HEK293 (cell line): Measurements from ENCODE around the gene STARD5.

Source experiments
- EGR2 ChIP-seq: fragments of 450-650 bp; formaldehyde crosslinking; IDR thresholded peaks from 2 replicates; pipeline ENCODE4 v1.5.1; 2016; ENCODE audit warnings: low read depth, missing biosample characterization, missing genetic modification characterization
- GLIS2 ChIP-seq: fragments of 450-650 bp; formaldehyde crosslinking; IDR thresholded peaks from 2 replicates; pipeline ENCODE4 v1.5.1; 2016; ENCODE audit warnings: missing biosample characterization, missing genetic modification characterization
- MEIS1 ChIP-seq: sonication (generic); formaldehyde crosslinking; IDR thresholded peaks from 2 replicates; pipeline ENCODE4 v1.8.1; 2022; ENCODE audit warnings: missing genetic modification reagents, mild to moderate bottlenecking, borderline replicate concordance
- SP2 ChIP-seq: fragments of 450-650 bp; formaldehyde crosslinking; IDR thresholded peaks from 2 replicates; pipeline ENCODE4 v1.5.1; 2016; ENCODE audit warnings: missing biosample characterization, missing genetic modification characterization
- SP3 ChIP-seq: fragments of 450-650 bp; formaldehyde crosslinking; IDR thresholded peaks from 2 replicates; pipeline ENCODE4 v1.5.1; 2016; ENCODE audit warnings: missing biosample characterization, missing genetic modification characterization
- ZEB2 ChIP-seq: fragments of 450-650 bp; formaldehyde crosslinking; IDR thresholded peaks from 2 replicates; pipeline ENCODE4 v1.5.1; 2016; ENCODE audit warnings: missing biosample characterization, missing genetic modification characterization
- ZNF112 ChIP-seq: fragments of 450-650 bp; formaldehyde crosslinking; IDR thresholded peaks from 2 replicates; pipeline ENCODE4 v1.5.0; 2017; ENCODE audit warnings: missing biosample characterization, missing genetic modification characterization
- ZNF138 ChIP-seq: fragments of 450-650 bp; formaldehyde crosslinking; IDR thresholded peaks from 2 replicates; pipeline ENCODE4 v1.5.1; 2016; ENCODE audit warnings: missing biosample characterization, missing genetic modification characterization, borderline replicate concordance
- ZNF23 ChIP-seq: fragments of 450-650 bp; formaldehyde crosslinking; IDR thresholded peaks from 2 replicates; pipeline ENCODE4 v1.5.1; 2016; ENCODE audit warnings: missing biosample characterization, missing genetic modification characterization, borderline replicate concordance
- ZNF311 ChIP-seq: fragments of 450-650 bp; formaldehyde crosslinking; IDR thresholded peaks from 2 replicates; pipeline ENCODE4 v1.5.1; 2017; ENCODE audit warnings: missing biosample characterization, missing genetic modification characterization, borderline replicate concordance
- ZNF394 ChIP-seq: fragments of 450-650 bp; formaldehyde crosslinking; IDR thresholded peaks from 2 replicates; pipeline ENCODE4 v1.5.1; 2016; ENCODE audit warnings: missing biosample characterization, missing genetic modification characterization, mild to moderate bottlenecking, moderate library complexity, borderline replicate concordance
- ZNF501 ChIP-seq: fragments of 450-650 bp; formaldehyde crosslinking; IDR thresholded peaks from 2 replicates; pipeline ENCODE4 v1.5.1; 2016; ENCODE audit warnings: missing biosample characterization, missing genetic modification characterization
- ZNF530 ChIP-seq: fragments of 450-650 bp; formaldehyde crosslinking; IDR thresholded peaks from 2 replicates; pipeline ENCODE4 v1.5.1; 2016; ENCODE audit warnings: low read depth, missing biosample characterization, missing genetic modification characterization
- ZNF549 ChIP-seq: fragments of 450-650 bp; IDR thresholded peaks from 2 replicates; pipeline ENCODE4 v1.5.1; 2018; ENCODE audit warnings: missing biosample characterization, missing genetic modification characterization, mild to moderate bottlenecking, inconsistent platforms, moderate library complexity
- ZNF670 ChIP-seq: fragments of 450-650 bp; formaldehyde crosslinking; IDR thresholded peaks from 2 replicates; pipeline ENCODE4 v1.5.1; 2016; ENCODE audit warnings: missing biosample characterization, missing genetic modification characterization, low read depth
- ZNF747 ChIP-seq: fragments of 450-650 bp; formaldehyde crosslinking; IDR thresholded peaks from 2 replicates; pipeline ENCODE4 v1.5.1; 2016; ENCODE audit warnings: missing biosample characterization, missing genetic modification characterization
- ZNF830 ChIP-seq: fragments of 450-650 bp; IDR thresholded peaks from 2 replicates; pipeline ENCODE4 v1.5.0; 2018; ENCODE audit warnings: missing biosample characterization, missing genetic modification characterization, low read depth, mild to moderate bottlenecking, moderate library complexity
- TF ChIP-seq, protein P1 (sequence below): fragments of 450-650 bp; formaldehyde crosslinking; IDR thresholded peaks from 2 replicates; pipeline ENCODE4 v1.5.1; 2016; ENCODE audit warnings: missing biosample characterization, missing genetic modification characterization
- TF ChIP-seq, protein P2 (sequence below): fragments of 450-650 bp; formaldehyde crosslinking; IDR thresholded peaks from 2 replicates; pipeline ENCODE4 v1.5.1; 2016; ENCODE audit warnings: missing biosample characterization, missing genetic modification characterization
- TF ChIP-seq, protein P3 (sequence below): fragments of 450-650 bp; formaldehyde crosslinking; IDR thresholded peaks from 2 replicates; pipeline ENCODE4 v1.5.1; 2017; ENCODE audit warnings: missing biosample characterization, missing genetic modification characterization
- TF ChIP-seq, protein P4 (sequence below): fragments of 450-650 bp; formaldehyde crosslinking; IDR thresholded peaks from 2 replicates; pipeline ENCODE4 v1.5.1; 2016; ENCODE audit warnings: missing biosample characterization, missing genetic modification characterization, low read depth
- TF ChIP-seq, protein P5 (sequence below): fragments of 450-650 bp; formaldehyde crosslinking; IDR thresholded peaks from 2 replicates; pipeline ENCODE4 v1.5.1; 2016; ENCODE audit warnings: missing biosample characterization, missing genetic modification characterization, borderline replicate concordance
- TF ChIP-seq, protein P6 (sequence below): fragments of 450-650 bp; formaldehyde crosslinking; IDR thresholded peaks from 2 replicates; pipeline ENCODE4 v1.5.1; 2016; ENCODE audit warnings: missing biosample characterization, missing genetic modification characterization
- TF ChIP-seq, protein P7 (sequence below): fragments of 450-650 bp; formaldehyde crosslinking; optimal IDR thresholded peaks from 2 replicates; pipeline ENCODE3; 2016; ENCODE audit warnings: missing biosample characterization, mild to moderate bottlenecking, missing genetic modification characterization

Gene STARD5

DNA sequence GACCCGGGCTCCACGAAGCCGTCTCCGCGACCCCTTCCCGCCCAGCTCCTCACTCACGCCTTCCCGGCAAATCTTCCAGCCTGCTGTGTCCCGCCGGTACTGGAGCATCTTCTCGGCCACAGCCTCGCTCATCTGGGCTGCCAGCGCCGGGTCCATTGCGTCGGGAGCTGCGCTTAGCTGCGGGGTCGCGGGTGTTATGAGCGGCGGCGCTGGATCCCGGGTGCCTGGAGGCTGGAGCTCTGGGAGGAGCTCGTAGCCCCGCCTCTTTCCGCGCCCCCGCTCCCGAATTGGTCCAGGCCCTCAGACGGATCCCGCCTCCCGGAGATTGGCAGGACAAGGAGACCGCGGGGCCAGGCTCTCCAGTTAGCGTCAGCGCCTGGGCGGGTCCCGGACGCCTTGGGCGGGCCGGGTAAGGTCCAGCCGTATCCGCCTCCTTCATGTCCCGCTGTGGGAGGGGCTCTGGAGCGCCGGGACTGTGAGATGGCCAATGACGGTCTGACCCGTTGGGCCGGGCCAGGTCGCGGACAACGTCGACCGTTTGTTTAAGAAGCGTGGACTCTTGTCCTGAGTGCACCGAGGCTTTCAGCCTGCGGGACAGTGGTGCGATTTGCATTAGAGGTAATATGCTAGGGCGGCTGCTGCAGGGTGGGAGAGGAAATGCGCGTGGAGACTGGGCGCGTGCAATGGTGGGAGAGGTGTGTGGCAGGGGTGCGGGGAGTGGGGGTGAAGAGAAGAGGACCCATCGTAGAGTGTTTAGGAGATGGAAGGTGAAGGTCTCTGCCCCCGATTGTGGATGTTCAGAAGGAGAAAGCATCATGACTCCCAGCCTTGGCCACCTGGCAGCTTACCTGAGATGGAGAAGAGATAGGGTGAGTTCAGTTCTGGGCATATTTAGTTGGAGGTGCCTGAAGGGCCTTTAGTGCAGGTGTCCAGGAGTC lies at the start of gene STARD5 (continued):
- TF ChIP-seq ZNF394 (tag by site-specific recombination) (no peak), ZNF747 (tag by site-specific recombination) (no peak), ZNF311 (tag by site-specific recombination) (no peak), MEIS1 (CRISPR knock-in tag) (no peak), ZNF138 (tag by site-specific recombination) (no peak), SP2 (peak; percentile 98), ZNF830 (tag by site-specific recombination) (no peak), EGR2 (tag by site-specific recombination) (no peak), ZNF112 (tag by site-specific recombination) (no peak), ZNF501 (tag by site-specific recombination) (peak; percentile 40; the same call in 1 of the 2 replicates), ZEB2 (no peak), GLIS2 (tag by site-specific recombination) (no peak; the same call in 1 of the 2 replicates), ZNF23 (tag by site-specific recombination) (no peak), SP3 (tag by site-specific recombination) (peak; percentile 89), ZNF549 (tag by site-specific recombination) (0 out of 2 replicates have a peak, but pooled peaks have one; percentile 38), ZNF530 (no peak), ZNF670 (tag by site-specific recombination) (no peak)
- TF ChIP-seq, protein P1, sequence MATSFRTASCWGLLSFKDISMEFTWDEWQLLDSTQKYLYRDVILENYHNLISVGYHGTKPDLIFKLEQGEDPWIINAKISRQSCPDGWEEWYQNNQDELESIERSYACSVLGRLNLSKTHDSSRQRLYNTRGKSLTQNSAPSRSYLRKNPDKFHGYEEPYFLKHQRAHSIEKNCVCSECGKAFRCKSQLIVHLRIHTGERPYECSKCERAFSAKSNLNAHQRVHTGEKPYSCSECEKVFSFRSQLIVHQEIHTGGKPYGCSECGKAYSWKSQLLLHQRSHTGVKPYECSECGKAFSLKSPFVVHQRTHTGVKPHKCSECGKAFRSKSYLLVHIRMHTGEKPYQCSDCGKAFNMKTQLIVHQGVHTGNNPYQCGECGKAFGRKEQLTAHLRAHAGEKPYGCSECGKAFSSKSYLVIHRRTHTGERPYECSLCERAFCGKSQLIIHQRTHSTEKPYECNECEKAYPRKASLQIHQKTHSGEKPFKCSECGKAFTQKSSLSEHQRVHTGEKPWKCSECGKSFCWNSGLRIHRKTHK (tag by site-specific recombination): no peak
- TF ChIP-seq, protein P2, sequence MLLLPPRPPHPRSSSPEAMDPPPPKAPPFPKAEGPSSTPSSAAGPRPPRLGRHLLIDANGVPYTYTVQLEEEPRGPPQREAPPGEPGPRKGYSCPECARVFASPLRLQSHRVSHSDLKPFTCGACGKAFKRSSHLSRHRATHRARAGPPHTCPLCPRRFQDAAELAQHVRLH: no peak
- TF ChIP-seq, protein P3, sequence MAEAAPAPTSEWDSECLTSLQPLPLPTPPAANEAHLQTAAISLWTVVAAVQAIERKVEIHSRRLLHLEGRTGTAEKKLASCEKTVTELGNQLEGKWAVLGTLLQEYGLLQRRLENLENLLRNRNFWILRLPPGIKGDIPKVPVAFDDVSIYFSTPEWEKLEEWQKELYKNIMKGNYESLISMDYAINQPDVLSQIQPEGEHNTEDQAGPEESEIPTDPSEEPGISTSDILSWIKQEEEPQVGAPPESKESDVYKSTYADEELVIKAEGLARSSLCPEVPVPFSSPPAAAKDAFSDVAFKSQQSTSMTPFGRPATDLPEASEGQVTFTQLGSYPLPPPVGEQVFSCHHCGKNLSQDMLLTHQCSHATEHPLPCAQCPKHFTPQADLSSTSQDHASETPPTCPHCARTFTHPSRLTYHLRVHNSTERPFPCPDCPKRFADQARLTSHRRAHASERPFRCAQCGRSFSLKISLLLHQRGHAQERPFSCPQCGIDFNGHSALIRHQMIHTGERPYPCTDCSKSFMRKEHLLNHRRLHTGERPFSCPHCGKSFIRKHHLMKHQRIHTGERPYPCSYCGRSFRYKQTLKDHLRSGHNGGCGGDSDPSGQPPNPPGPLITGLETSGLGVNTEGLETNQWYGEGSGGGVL (tag by site-specific recombination): no peak
- TF ChIP-seq, protein P4, sequence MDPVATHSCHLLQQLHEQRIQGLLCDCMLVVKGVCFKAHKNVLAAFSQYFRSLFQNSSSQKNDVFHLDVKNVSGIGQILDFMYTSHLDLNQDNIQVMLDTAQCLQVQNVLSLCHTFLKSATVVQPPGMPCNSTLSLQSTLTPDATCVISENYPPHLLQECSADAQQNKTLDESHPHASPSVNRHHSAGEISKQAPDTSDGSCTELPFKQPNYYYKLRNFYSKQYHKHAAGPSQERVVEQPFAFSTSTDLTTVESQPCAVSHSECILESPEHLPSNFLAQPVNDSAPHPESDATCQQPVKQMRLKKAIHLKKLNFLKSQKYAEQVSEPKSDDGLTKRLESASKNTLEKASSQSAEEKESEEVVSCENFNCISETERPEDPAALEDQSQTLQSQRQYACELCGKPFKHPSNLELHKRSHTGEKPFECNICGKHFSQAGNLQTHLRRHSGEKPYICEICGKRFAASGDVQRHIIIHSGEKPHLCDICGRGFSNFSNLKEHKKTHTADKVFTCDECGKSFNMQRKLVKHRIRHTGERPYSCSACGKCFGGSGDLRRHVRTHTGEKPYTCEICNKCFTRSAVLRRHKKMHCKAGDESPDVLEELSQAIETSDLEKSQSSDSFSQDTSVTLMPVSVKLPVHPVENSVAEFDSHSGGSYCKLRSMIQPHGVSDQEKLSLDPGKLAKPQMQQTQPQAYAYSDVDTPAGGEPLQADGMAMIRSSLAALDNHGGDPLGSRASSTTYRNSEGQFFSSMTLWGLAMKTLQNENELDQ (tag by site-specific recombination): no peak
- TF ChIP-seq, protein P5, sequence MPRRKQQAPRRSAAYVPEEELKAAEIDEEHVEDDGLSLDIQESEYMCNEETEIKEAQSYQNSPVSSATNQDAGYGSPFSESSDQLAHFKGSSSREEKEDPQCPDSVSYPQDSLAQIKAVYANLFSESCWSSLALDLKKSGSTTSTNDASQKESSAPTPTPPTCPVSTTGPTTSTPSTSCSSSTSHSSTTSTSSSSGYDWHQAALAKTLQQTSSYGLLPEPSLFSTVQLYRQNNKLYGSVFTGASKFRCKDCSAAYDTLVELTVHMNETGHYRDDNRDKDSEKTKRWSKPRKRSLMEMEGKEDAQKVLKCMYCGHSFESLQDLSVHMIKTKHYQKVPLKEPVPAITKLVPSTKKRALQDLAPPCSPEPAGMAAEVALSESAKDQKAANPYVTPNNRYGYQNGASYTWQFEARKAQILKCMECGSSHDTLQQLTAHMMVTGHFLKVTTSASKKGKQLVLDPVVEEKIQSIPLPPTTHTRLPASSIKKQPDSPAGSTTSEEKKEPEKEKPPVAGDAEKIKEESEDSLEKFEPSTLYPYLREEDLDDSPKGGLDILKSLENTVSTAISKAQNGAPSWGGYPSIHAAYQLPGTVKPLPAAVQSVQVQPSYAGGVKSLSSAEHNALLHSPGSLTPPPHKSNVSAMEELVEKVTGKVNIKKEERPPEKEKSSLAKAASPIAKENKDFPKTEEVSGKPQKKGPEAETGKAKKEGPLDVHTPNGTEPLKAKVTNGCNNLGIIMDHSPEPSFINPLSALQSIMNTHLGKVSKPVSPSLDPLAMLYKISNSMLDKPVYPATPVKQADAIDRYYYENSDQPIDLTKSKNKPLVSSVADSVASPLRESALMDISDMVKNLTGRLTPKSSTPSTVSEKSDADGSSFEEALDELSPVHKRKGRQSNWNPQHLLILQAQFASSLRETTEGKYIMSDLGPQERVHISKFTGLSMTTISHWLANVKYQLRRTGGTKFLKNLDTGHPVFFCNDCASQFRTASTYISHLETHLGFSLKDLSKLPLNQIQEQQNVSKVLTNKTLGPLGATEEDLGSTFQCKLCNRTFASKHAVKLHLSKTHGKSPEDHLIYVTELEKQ (tag by site-specific recombination): no peak
- TF ChIP-seq, protein P6, sequence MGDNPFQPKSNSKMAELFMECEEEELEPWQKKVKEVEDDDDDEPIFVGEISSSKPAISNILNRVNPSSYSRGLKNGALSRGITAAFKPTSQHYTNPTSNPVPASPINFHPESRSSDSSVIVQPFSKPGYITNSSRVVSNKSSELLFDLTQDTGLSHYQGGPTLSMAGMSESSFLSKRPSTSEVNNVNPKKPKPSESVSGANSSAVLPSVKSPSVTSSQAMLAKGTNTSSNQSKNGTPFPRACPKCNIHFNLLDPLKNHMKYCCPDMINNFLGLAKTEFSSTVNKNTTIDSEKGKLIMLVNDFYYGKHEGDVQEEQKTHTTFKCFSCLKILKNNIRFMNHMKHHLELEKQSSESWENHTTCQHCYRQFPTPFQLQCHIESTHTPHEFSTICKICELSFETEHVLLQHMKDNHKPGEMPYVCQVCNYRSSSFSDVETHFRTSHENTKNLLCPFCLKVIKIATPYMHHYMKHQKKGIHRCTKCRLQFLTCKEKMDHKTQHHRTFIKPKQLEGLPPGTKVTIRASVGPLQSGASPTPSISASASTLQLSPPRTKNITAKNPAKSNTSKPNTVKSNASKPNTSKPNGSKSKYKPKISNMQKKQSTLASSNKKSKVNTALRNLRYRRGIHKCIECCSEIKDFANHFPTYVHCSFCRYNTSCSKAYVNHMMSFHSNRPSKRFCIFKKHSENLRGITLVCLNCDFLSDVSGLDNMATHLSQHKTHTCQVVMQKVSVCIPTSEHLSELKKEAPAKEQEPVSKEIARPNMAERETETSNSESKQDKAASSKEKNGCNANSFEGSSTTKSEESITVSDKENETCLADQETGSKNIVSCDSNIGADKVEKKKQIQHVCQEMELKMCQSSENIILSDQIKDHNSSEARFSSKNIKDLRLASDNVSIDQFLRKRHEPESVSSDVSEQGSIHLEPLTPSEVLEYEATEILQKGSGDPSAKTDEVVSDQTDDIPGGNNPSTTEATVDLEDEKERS: no peak
- TF ChIP-seq, protein P7, sequence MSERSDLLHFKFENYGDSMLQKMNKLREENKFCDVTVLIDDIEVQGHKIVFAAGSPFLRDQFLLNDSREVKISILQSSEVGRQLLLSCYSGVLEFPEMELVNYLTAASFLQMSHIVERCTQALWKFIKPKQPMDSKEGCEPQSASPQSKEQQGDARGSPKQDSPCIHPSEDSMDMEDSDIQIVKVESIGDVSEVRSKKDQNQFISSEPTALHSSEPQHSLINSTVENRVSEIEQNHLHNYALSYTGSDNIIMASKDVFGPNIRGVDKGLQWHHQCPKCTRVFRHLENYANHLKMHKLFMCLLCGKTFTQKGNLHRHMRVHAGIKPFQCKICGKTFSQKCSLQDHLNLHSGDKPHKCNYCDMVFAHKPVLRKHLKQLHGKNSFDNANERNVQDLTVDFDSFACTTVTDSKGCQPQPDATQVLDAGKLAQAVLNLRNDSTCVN (tag by site-specific recombination): peak; percentile 80
